Hair follicle dermal papilla cell (primary cell): ENCODE data around the gene TMEM229A. TPM values are rescaled to one million over a fixed set of nuclear protein-coding genes. Genes with fewer than 3 reads are reported as not detected.

ENCODE experiments used
- total RNA-seq: library from RNA; depleted of rRNA; stranded (reverse); fragments of >200 nt; gene quantifications from 2 replicates; pipeline ENCODE4 v1.2.3, GENCODE V29; 2012

Gene TMEM229A
- total RNA-seq: not detected in 2 replicates

GRCh38 chr7:124032369-124033094, at the start of gene TMEM229A:
Gene TMEM229A, minus strand, starts transcription at chr7:124033067. Its CDS starts 64 bp downstream, at chr7:124033003.

Other genes starting within 250 kb of the TMEM229A start
- not detected in 2 replicates for gene HYAL4, start 187.9 kb downstream of the TMEM229A start, total RNA-seq
- not detected in 2 replicates for gene SPAM1, start 107.8 kb downstream of the TMEM229A start, total RNA-seq